Breast epithelium (tissue), 4 donors: ENCODE data around the gene ASPG. TPM values are rescaled to one million over a fixed set of nuclear protein-coding genes. Genes with fewer than 3 reads are reported as not detected.

Experiments
- DNase-seq, 2 donors: peaks; one replicate each; pipeline ENCODE4 v3.0.0-alpha.2; 2019; ENCODE audit warnings: low spot score in 2 of 2
- H3K27ac ChIP-seq, 2 donors: fragments of 200-600 bp; sonication (generic) in 1 of 2; one replicate each; pipeline ENCODE4 v1.5.1; 2016 to 2019; ENCODE audit warnings: mild to moderate bottlenecking in 1 of 2
- H3K27me3 ChIP-seq, 2 donors: fragments of 200-600 bp; sonication (generic) in 1 of 2; one replicate each; pipeline versions ENCODE4 v1.5.1 to v1.6.0; 2017 to 2019; ENCODE audit warnings: control low read depth in 1 of 2, mild to moderate bottlenecking in 1 of 2
- H3K36me3 ChIP-seq: fragments of 200-600 bp; one replicate; pipeline ENCODE4 v1.5.1; 2019
- H3K4me1 ChIP-seq, 2 donors: fragments of 200-600 bp; sonication (generic); one replicate each; pipeline ENCODE4 v1.5.1; 2016 to 2019; ENCODE audit warnings: control low read depth in 1 of 2
- H3K4me3 ChIP-seq, 3 donors: fragments of 200-600 bp; sonication (generic); 1 replicate in 2 of 3; 2 replicates in 1 of 3; pipeline ENCODE4 v1.5.1; 2016 to 2019; ENCODE audit warnings: mild to moderate bottlenecking in 3 of 3, moderate library complexity in 2 of 3
- H3K9me3 ChIP-seq, 2 donors: fragments of 200-600 bp; sonication (generic) in 1 of 2; one replicate each; pipeline ENCODE4 v1.5.1; 2016 to 2019; ENCODE audit warnings: control low read depth in 1 of 2
- POLR2A ChIP-seq: fragments of 450-650 bp; IDR thresholded peaks from one replicate; pipeline ENCODE4 v1.6.1; 2016; ENCODE audit warnings: antibody characterized with exemption, mild to moderate bottlenecking, moderate library complexity
- POLR2AphosphoS5 ChIP-seq, 3 donors: sonication (generic); formaldehyde crosslinking; IDR thresholded peaks; one replicate each; pipeline ENCODE4 v1.6.1; 2017; ENCODE audit warnings: antibody characterized with exemption in 3 of 3
- intact Hi-C: fragments of 100-400 bp; cut with DNase I; formaldehyde crosslinking; loops from one replicate; pipeline ENCODE4 v1.15.1; 2023; ENCODE audit warnings: low total_unique reads
- total RNA-seq, 3 donors: library from RNA; depleted of rRNA; stranded (reverse); fragments of >200 nt; gene quantifications; one replicate each; pipeline ENCODE4 v1.1.0, GENCODE V29; 2016
- TF ChIP-seq, protein P1 (sequence below), 3 donors: fragments of 450-650 bp; IDR thresholded peaks; one replicate each; pipeline ENCODE4 v1.5.1; 2016 to 2017; ENCODE audit warnings: antibody characterized with exemption in 3 of 3, mild to moderate bottlenecking in 3 of 3, moderate library complexity in 3 of 3

Gene ASPG
- total RNA-seq, 3 donors from 2014 or later = 0.15 to 0.33 TPM; not detected in 1

DNA sequence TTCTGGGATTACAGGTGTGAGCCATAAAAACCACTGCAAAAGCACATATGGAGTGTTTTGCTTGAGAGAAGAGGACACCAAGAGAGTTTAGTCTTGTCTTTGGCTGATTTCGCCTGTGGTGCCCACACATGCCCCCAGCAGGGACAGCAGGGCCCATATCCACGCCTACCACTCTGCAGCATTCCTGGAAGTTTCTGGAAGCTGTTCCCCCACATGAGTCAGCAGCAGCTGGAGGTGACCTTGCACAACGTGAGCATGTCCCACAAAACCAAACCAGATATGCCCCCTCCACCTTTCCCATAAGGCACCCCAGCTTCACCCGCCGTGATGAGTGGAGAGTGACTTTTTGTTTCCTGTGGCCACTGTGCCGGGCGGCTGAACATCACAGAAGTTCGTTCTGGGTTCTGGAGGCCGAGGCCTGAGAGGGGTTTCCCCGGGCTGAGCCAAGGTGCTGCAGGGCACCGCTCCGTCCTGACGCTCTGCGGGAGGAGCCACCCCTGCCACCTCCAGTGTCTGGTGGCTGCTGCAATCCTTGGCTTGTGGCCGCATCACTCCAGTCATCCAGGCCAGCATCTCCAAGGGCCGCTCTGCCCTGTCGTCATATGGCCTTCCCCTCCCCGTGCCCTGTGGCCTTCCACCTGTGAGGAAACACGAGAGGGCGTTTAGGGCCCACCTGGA is 4.7 kb downstream of the ASPG start:
- intact Hi-C loops = loop anchor here (10.0 kb wide), 1 partner anchor 475 kb away; no protein-coding TSS in a partner anchor
- H3K36me3 ChIP-seq = no peaks in the 10 kb centered on the region
- H3K27ac ChIP-seq = no peak overlapping the region
- peaks cover 2 to 54% of the 10 kb centered on the region in 2 donors for H3K27me3 ChIP-seq
- H3K4me1 ChIP-seq = no peaks in the 10 kb centered on the region
- peak in 1 of 2 donors; percentile 49 for DNase-seq
- H3K4me3 ChIP-seq = no peak overlapping the region
- TF ChIP-seq POLR2AphosphoS5 (IDR thresholded peaks at IDR 0.05) = no peak
- TF ChIP-seq, protein P1, sequence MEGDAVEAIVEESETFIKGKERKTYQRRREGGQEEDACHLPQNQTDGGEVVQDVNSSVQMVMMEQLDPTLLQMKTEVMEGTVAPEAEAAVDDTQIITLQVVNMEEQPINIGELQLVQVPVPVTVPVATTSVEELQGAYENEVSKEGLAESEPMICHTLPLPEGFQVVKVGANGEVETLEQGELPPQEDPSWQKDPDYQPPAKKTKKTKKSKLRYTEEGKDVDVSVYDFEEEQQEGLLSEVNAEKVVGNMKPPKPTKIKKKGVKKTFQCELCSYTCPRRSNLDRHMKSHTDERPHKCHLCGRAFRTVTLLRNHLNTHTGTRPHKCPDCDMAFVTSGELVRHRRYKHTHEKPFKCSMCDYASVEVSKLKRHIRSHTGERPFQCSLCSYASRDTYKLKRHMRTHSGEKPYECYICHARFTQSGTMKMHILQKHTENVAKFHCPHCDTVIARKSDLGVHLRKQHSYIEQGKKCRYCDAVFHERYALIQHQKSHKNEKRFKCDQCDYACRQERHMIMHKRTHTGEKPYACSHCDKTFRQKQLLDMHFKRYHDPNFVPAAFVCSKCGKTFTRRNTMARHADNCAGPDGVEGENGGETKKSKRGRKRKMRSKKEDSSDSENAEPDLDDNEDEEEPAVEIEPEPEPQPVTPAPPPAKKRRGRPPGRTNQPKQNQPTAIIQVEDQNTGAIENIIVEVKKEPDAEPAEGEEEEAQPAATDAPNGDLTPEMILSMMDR (IDR thresholded peaks at IDR 0.05) = no peak
- TF ChIP-seq POLR2A = no peak
- no peaks in the 10 kb centered on the region for H3K9me3 ChIP-seq

DNA sequence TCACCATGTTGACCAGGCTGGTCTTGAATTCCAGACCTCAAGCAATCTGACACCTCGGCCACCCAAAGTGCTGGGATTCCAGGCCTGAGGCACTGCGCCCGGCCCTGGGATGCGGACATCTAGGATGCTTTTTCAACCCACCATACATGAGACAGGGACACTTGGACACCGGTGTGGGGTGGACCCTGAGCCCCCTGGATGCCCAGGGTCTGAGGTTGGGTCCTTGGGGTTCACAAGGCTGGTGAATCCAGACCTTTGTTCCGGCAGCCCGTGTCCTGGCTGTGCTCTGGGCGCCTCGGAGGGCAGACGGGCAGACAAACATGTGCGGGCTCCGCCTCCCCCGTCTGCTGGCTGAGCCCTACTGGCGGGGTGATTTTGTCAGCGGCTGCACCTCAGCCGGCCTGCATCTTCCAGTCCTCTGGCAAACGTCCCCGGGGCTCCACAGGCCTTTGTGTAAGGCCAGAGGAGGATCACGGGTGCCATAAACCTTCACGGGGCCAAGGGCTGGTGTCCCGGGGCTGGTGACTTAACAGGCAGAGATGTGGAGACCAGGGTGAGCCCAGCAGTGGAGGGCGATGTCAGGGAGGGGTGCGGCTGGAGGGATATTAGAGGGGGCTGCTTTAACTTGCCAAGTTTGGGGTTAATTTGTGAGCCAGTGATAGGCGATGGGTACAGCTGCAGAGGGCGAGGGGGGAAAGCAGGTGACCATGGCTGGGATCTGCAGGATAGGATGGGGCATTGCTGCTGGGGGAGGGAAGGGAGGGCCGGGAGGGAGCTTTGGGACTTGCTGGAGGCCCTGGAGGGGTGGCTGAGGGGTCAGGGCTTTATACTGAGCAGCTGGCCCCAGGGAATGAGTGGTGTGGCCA is 5.8 kb downstream of the ASPG start:
- no peak overlapping the region for H3K27ac ChIP-seq
- H3K4me3 ChIP-seq = no peak overlapping the region
- peaks cover 0 to 56% of the 10 kb centered on the region in 2 donors for H3K27me3 ChIP-seq
- no peaks in the 10 kb centered on the region for H3K9me3 ChIP-seq
- intact Hi-C loops = loop anchor here (10.0 kb wide), 1 partner anchor 474 kb away; no protein-coding TSS in a partner anchor
- H3K4me1 ChIP-seq = no peaks in the 10 kb centered on the region
- TF ChIP-seq POLR2AphosphoS5 (IDR thresholded peaks at IDR 0.05) = no peak
- TF ChIP-seq, protein P1 (IDR thresholded peaks at IDR 0.05) = no peak
- TF ChIP-seq POLR2A = no peak
- H3K36me3 ChIP-seq = no peaks in the 10 kb centered on the region
- DNase-seq = no peak

DNA sequence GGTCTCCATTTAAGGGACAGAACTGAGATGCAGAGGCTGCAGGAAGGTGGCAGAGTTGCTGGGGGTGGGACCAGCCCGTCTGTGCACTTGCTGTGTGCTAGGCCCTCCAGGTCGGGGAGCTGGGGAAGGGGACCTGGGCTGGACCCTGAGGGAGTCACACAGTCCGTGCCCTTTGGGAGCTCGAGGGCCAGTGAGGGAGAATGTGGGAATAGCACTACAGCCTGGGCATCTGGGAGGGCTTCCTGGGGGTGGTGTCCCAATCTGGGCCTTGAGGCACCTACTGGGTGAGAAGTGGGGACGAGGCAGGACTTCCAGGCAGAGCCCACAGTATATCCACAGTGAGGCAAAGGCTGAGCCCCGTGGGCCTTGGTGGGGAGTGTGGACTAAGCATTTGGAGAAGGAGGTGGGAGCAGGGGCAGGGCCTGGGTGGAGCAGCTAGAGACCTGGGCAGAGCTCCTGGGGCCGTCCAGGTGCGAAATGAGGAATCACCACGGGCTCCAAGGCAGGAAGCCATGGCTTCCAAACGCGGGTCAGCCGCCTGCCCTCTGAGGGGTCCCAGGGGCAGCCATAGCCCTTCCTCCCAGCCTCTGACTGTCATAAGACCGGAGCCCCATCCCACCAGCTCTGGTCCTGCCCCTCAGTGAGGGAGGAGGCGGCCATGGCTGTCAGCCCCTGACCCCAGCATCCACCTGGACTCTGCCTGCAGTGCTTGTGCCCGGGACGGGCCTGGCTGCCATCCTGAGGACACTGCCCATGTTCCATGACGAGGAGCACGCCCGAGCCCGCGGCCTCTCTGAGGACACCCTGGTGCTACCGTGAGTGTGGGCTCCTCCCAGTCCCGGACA is 6.6 kb downstream of the ASPG start:
- DNase-seq = no peak
- TF ChIP-seq, protein P1 (IDR thresholded peaks at IDR 0.05) = no peak
- TF ChIP-seq POLR2AphosphoS5 (IDR thresholded peaks at IDR 0.05) (no peak), POLR2A (no peak)
- Histone ChIP-seq H3K27me3 (peaks cover 0 to 49% of the 10 kb centered on the region in 2 donors), H3K4me3 (no peak overlapping the region), H3K36me3 (no peaks in the 10 kb centered on the region), H3K9me3 (no peaks in the 10 kb centered on the region), H3K27ac (no peak overlapping the region), H3K4me1 (no peaks in the 10 kb centered on the region)
- intact Hi-C loops = loop anchor here (10.0 kb wide), 1 partner anchor 473 kb away; no protein-coding TSS in a partner anchor

DNA sequence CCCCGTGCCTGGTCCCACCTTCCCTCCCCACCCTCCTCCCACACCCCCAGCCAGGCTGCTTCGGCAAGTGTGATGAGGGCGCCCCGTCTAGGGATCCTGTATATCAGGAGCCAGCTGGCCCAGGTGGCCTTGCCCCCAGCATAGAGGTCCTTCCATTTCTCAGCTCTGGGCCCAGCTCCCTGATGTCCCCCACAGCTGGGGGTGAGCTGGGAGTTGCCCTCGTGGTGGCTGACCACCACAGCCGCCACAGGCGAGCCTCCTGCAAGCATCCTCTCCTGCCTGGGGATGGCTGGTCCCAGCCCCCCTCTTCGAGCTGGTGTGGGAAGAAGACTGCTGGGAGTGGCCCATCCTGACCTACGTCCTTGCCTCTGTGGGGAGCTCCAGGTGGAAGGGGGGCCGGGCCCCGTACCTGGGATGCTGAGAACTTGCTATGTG is 7.4 kb downstream of the ASPG start:
- Histone ChIP-seq H3K4me1 (no peaks in the 10 kb centered on the region), H3K36me3 (no peaks in the 10 kb centered on the region), H3K27ac (no peak overlapping the region), H3K4me3 (no peak overlapping the region), H3K27me3 (peaks cover 0 to 41% of the 10 kb centered on the region in 2 donors), H3K9me3 (no peaks in the 10 kb centered on the region)
- intact Hi-C loops = loop anchor here (10.0 kb wide), 1 partner anchor 472 kb away; no protein-coding TSS in a partner anchor
- TF ChIP-seq, protein P1 (IDR thresholded peaks at IDR 0.05) = no peak
- no peak for TF ChIP-seq POLR2A
- no peak for TF ChIP-seq POLR2AphosphoS5 (IDR thresholded peaks at IDR 0.05)
- DNase-seq = no peak
